Fibroblast of pulmonary artery (primary cell): ENCODE results near the gene MICU1.

ENCODE experiments used
- DNase-seq: peaks from one replicate; pipeline ENCODE4 v3.0.0-alpha.2; 2010; ENCODE audit warnings: low read depth
- H3K4me3 ChIP-seq: replicated peaks from 2 replicates; pipeline ENCODE4 v1.5.1; 2011; ENCODE audit warnings: low read depth, mild to moderate bottlenecking, control low read depth, low read length, moderate library complexity
- TF ChIP-seq, protein P1 (sequence below): IDR thresholded peaks from 2 replicates; pipeline ENCODE4 v1.5.1; 2011; ENCODE audit warnings: mild to moderate bottlenecking, control low read depth, low read length, inconsistent platforms; ENCODE audit errors: missing control alignments

The MICU1 gene

DNA sequence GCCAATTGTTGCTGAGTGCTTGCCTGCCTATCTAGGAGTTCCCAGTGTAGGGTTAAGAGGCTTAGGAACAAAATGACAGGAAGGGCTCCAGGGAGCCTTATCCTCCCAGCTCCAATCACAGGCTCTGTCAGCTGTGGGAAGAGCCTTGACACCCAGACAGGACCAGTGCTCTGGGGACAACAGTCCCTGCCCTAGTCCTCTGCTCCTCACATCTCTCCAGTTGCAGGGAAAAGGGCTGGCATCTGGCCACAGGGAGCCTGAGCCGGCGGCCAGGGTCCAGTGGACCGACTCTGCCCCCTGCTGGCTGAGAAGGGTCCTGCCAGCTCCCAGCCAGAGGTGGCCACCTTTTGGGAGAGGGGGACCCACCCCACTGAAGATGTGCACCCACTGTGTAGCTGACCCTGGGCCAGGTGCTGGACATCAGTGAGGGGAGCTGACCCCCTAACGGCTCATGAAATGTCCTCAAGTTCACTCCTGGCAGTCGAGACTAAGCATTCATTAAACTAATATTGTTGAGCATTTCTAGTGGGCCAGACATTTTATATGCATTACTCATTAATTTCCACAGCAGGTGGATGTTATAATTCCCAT, 288.7 kb downstream of the MICU1 start:
- DNase-seq, result peak; percentile 83
- H3K4me3 ChIP-seq, result no peak overlapping the region
- TF ChIP-seq, protein P1, sequence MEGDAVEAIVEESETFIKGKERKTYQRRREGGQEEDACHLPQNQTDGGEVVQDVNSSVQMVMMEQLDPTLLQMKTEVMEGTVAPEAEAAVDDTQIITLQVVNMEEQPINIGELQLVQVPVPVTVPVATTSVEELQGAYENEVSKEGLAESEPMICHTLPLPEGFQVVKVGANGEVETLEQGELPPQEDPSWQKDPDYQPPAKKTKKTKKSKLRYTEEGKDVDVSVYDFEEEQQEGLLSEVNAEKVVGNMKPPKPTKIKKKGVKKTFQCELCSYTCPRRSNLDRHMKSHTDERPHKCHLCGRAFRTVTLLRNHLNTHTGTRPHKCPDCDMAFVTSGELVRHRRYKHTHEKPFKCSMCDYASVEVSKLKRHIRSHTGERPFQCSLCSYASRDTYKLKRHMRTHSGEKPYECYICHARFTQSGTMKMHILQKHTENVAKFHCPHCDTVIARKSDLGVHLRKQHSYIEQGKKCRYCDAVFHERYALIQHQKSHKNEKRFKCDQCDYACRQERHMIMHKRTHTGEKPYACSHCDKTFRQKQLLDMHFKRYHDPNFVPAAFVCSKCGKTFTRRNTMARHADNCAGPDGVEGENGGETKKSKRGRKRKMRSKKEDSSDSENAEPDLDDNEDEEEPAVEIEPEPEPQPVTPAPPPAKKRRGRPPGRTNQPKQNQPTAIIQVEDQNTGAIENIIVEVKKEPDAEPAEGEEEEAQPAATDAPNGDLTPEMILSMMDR, result no peak

DNA sequence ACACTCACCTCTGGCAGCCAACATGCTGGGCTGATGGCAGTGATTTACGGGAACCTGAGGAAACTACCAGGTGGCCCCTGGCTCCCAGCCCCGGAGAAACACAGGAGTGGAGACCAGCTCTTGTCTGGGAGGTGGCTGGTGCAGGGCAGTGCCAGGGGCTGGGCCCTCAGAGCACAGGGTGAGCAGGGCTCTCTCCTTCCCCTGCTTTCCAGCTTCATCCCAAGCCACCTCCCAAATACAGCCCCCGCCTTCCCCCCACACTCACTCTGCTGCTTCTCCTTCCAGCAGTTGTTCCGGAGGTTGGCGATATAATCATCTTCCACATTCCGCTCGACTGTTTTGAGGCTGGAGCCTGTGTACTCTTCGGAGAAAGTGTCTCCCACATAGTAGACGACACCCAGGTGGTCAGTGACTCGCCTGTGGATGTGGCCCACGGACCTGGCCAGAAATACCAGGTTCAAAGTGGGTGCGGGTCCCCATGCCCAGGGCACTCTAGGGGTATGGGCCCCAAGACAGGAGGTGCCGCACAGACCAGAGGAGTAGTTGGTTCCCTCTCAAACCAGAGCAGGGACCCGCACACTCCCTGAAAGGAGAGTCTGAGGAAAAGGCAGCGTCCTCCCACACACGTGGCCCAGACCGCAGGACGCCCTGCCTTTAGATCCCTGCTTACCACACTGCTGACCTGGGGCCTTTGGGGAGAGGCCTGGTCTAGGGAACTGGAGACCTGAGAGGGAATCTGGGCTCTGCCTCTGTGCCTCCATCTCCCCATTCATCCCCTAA, 289.4 kb downstream of the MICU1 start:
- peak; percentile 64 for DNase-seq
- TF ChIP-seq, protein P1, result no peak
- H3K4me3 ChIP-seq, result peak overlapping the region; percentile 40

DNA sequence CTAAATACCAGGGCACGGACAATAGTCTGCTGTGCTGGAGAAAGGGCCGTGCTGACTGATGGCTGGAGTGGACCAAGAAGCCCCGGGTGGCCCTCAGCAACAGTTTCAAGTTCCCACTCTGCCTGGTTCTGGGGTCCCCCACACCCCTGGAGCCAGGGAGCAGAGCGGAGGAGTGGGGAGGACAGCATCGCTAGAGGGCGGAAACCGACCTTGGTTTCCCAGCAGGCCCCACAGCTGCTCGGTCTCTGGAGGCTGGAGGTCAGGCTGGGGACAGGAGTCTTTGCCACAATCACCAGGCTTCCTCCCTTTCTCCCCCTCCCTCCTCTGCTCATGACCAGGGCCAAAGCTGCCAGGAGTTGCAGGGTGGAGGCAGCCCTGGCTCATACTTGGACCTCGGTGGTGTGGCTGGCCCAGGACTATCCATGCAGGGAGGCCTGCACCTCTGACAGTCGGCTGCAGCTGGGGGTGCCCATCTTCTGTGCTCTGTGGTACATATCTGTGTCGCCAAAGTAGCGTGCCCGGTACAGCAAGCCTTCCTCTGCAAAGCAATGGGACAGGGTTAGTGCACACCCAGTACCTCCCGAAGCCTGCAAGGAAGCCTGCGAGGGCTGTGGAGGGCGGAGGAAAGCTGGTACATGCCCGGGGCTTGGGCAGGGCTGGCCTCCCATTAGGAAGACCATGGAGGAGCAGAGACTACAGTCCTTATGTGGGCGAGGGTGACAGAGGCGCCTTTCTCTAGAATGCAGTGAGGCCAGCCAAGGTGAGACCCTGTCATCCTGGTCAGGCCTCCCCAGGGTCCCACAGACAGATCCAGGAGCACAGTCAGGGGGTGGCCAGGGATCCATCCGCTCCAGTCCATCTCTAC, 290.3 kb downstream of the MICU1 start:
- peak; percentile 88 for DNase-seq
- peak overlapping the region; percentile 40 for H3K4me3 ChIP-seq
- TF ChIP-seq, protein P1, result no peak

DNA sequence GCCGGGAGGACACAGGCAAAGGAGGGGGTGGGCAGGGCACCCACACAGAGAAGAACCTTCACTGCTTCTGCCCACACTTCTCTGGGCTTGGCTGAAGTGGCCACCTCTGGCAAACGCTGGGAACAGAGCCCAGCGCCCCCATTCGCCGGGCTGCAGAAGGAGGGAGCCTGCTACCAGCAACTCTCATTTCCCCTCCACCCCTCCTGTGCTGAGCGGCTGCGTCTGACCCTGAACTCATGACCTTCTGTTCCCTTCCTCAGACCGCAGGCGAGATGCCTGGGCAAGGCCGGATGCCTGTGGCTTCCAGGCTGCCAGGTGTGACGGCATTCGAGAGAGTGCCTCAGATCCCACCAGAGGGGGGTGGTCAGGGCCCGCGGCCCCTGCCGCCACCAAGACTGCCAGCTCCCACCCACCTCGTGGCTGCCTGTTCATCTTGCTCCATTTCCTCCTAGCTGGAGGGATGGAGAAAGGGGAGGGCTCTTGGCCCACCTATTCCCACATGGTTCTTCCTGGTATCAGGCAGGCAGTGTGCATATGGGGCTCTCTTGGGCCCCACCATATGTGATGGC, 291.0 kb downstream of the MICU1 start:
- no peak overlapping the region for H3K4me3 ChIP-seq
- TF ChIP-seq, protein P1, result peak; percentile 26
- DNase-seq, result peak; percentile 99

DNA sequence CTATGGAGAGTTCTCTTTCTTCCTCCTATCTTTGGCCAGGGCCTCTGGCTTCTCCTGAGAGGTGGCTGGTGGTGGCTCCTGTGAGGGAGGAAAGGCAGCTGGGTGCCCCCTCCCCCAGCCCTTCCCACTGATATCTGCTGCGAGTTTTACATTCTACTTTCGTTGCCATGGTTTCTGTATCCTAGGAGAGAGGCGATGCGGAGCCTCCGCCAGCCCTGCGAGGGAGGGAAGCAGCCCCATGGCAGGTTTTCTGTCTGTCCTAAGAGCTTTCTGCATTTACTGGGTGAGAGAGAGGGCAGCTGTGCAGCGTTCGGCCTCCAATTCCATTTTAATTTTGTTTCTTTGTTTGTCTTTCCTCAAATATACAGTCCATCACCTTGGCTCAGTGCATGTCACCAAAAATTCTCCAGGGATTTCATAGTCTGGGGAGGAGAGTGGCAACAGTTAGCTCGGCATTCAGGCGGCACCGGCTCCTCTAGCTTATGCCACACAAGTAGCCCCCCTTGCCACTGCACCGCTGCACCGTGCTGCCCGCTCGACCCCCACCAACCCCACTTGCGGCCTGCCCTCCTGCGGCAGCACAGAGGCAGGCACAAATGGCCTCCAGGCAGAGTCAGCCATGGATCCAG, 291.6 kb downstream of the MICU1 start:
- TF ChIP-seq, protein P1, result no peak
- no peak overlapping the region for H3K4me3 ChIP-seq
- peak; percentile 86 for DNase-seq
